Measurements from ENCODE around the gene ARHGAP26.

The ARHGAP26 gene

GRCh38 chr5:143176048-143176447 is 405.9 kb downstream of the ARHGAP26 start:
- DNase-seq, result no peak

GRCh38 chr5:143177263-143177983 is 407.2 kb downstream of the ARHGAP26 start:
- no peak for DNase-seq

GRCh38 chr5:143179126-143179740 is 409.1 kb downstream of the ARHGAP26 start:
- no peak for DNase-seq

GRCh38 chr5:143180751-143181150 is 410.6 kb downstream of the ARHGAP26 start:
- no peak for DNase-seq

- DNase-seq, result no peak
Observed at GRCh38 chr5:143181173-143181572, 411.0 kb downstream of the ARHGAP26 start.

GRCh38 chr5:143182106-143182505 is 411.9 kb downstream of the ARHGAP26 start:
- DNase-seq, result no peak

GRCh38 chr5:143182901-143183820 is 413.0 kb downstream of the ARHGAP26 start:
- no peak for DNase-seq

- DNase-seq, result no peak
Observed at GRCh38 chr5:143183989-143184388, 413.8 kb downstream of the ARHGAP26 start.

- DNase-seq, result no peak
Observed at GRCh38 chr5:143186623-143187022, 416.4 kb downstream of the ARHGAP26 start.

GRCh38 chr5:143187495-143187894 is 417.3 kb downstream of the ARHGAP26 start:
- no peak for DNase-seq

- no peak for DNase-seq
Observed at GRCh38 chr5:143188083-143188482, 417.9 kb downstream of the ARHGAP26 start.

- no peak for DNase-seq
Observed at GRCh38 chr5:143188692-143189091, 418.5 kb downstream of the ARHGAP26 start.

- DNase-seq, result no peak
Observed at GRCh38 chr5:143190260-143190810, 420.2 kb downstream of the ARHGAP26 start.

- DNase-seq, result no peak
Observed at GRCh38 chr5:143191720-143192119, 421.5 kb downstream of the ARHGAP26 start.

- no peak for DNase-seq
Observed at GRCh38 chr5:143192191-143192900, 422.2 kb downstream of the ARHGAP26 start.

GRCh38 chr5:143194206-143194605 is 424.0 kb downstream of the ARHGAP26 start:
- DNase-seq, result no peak

GRCh38 chr5:143194713-143195112 is 424.5 kb downstream of the ARHGAP26 start:
- no peak for DNase-seq

- no peak for DNase-seq
Observed at GRCh38 chr5:143195491-143195890, 425.3 kb downstream of the ARHGAP26 start.

GRCh38 chr5:143196601-143197259 is 426.6 kb downstream of the ARHGAP26 start:
- DNase-seq, result no peak

GRCh38 chr5:143197260-143197656 is 427.1 kb downstream of the ARHGAP26 start:
- no peak for DNase-seq

- no peak for DNase-seq
Observed at GRCh38 chr5:143198332-143198731, 428.2 kb downstream of the ARHGAP26 start.

GRCh38 chr5:143199161-143199560 is 429.0 kb downstream of the ARHGAP26 start:
- DNase-seq, result no peak
